RWPE1 (cell line): ENCODE measurements around the gene TUBA8.
"Not testable (repeated sequence)": the region's sequence is repeated elsewhere in the genome, so short reads cannot be mapped to it uniquely, and the experiment has no call there.

ENCODE experiments used
- CTCF ChIA-PET: fragments of 350-600 bp; sonication (Branson Sonifier 250); formaldehyde crosslinking; extraction: SDS; loops from one replicate; lab custom pipeline; 2021; lab: Yijun Ruan, JAX
- POLR2A ChIA-PET: fragments of 400-600 bp; formaldehyde crosslinking; extraction: SDS; loops from one replicate; lab custom pipeline; 2020; ENCODE audit warnings: antibody characterized with exemption; ENCODE audit not compliant: low non-redundant PET; lab: Yijun Ruan, JAX
- DNase-seq: peaks from one replicate; pipeline ENCODE4 v3.0.0; 2012; ENCODE audit warnings: low spot score
- H3K27ac ChIP-seq: fragments of 450-650 bp; 2 replicates; pipeline ENCODE4 v1.5.1; 2017
- TF ChIP-seq, protein P1 (sequence below): fragments of 450-650 bp; conservative IDR thresholded peaks from 2 replicates; pipeline ENCODE4 v1.5.1; 2017; ENCODE audit warnings: low read depth, mild to moderate bottlenecking

The TUBA8 gene

DNA sequence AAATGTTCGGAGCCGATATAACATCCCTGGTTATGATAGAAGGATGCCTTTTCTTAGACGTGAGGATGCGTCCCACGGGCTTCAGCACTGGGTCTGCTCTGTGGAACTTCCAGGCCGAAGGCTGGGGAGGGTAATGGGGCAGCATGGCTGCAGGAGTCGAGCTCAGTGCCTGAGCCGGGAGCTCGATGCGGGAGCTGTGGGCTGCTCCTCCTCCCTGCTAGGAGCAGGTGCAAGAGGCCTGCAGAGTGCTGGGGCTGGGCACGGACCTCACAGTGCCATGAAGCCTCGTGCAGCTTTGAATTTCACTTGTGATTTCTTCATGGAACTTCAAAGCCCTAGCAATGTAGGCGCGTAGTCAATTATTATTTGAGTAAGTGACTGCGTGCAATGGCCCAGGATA is 6.0 kb downstream of the TUBA8 start:
- CTCF ChIA-PET, result no interaction called here
- DNase-seq, result no peak
- H3K27ac ChIP-seq, result no peak overlapping the region
- TF ChIP-seq, protein P1, sequence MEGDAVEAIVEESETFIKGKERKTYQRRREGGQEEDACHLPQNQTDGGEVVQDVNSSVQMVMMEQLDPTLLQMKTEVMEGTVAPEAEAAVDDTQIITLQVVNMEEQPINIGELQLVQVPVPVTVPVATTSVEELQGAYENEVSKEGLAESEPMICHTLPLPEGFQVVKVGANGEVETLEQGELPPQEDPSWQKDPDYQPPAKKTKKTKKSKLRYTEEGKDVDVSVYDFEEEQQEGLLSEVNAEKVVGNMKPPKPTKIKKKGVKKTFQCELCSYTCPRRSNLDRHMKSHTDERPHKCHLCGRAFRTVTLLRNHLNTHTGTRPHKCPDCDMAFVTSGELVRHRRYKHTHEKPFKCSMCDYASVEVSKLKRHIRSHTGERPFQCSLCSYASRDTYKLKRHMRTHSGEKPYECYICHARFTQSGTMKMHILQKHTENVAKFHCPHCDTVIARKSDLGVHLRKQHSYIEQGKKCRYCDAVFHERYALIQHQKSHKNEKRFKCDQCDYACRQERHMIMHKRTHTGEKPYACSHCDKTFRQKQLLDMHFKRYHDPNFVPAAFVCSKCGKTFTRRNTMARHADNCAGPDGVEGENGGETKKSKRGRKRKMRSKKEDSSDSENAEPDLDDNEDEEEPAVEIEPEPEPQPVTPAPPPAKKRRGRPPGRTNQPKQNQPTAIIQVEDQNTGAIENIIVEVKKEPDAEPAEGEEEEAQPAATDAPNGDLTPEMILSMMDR, result no peak
- POLR2A ChIA-PET, result no interaction called here

DNA sequence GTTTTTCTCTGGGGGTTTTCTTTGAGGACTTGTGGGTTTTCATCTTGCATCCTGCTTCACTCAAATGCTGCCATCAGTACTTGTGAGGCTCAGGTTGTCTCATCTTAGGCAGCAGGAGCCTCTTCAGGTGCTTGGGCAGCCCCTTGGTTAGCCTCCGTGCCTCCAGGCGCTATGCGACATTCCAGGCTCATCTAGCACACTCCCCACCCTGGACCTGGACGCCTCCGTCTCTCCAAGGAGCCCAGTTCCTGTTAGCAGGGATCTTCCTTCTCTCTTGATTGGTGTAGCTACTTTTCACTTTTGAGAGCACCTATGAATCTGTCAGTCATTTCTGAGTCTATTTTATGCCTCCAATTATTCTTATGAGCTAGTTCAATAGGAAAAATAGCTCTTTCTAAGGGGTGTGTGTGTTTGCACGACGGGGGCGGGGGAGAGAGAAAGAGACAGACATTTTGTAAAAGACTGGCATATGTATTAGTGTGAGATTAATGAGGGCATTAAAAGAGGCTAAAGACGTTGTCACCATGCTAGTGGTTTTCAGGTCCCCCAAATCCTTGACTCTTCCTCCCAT is 7.8 kb downstream of the TUBA8 start:
- no peak overlapping the region for H3K27ac ChIP-seq
- POLR2A ChIA-PET, result no interaction called here
- no peak for DNase-seq
- TF ChIP-seq, protein P1, result no peak
- CTCF ChIA-PET, result interaction anchor here (0.6 kb wide), 1 partner anchor 13 kb away, joined by 3 read pairs; no protein-coding TSS in a partner anchor

GRCh38 chr22:18119409-18120110 is 9.0 kb downstream of the TUBA8 start:
- DNase-seq, result no peak
- POLR2A ChIA-PET, result no interaction called here
- CTCF ChIA-PET, result no interaction called here
- TF ChIP-seq, protein P1, result no peak
- no peak overlapping the region for H3K27ac ChIP-seq

DNA sequence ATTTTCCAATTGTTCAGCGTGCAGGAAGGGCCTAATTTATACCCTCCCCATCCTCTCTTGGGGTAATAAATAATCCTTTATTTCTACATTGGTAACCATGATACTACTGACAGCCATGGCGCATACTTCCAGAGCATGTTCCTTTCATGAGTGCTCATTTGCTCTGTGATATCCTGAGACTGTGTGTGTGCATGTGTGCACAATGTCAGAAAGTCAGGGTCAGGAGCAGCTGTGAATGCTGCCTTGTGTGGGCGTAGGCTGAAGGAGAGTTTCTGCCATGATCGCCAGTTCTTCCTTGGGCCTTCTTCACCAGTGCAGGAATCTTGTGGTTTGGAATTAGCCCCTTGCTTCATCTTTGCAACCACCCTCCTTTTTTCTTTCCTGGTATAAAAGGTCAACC is 10.2 kb downstream of the TUBA8 start:
- ChIA-PET POLR2A (no interaction called here), CTCF (no interaction called here)
- TF ChIP-seq, protein P1, result no peak
- no peak overlapping the region for H3K27ac ChIP-seq
- no peak for DNase-seq

DNA sequence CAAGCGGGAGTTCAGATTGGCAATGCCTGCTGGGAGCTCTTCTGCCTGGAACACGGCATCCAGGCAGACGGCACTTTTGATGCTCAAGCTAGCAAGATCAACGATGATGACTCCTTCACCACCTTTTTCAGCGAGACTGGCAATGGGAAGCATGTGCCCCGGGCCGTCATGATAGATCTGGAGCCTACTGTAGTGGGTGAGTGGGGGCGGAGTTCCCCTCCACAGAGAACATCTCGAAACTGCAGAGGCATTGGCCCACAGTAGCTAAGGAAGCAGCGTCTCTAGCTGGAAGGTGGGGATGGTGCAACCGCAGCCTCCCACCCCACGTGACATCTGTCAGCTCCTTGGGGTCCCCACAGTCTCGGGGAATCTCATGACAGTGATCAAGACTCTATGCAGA is 10.9 kb downstream of the TUBA8 start:
- CTCF ChIA-PET, result interaction anchor here (0.6 kb wide), 1 partner anchor 28 kb away, joined by 4 read pairs; no protein-coding TSS in a partner anchor

DNA sequence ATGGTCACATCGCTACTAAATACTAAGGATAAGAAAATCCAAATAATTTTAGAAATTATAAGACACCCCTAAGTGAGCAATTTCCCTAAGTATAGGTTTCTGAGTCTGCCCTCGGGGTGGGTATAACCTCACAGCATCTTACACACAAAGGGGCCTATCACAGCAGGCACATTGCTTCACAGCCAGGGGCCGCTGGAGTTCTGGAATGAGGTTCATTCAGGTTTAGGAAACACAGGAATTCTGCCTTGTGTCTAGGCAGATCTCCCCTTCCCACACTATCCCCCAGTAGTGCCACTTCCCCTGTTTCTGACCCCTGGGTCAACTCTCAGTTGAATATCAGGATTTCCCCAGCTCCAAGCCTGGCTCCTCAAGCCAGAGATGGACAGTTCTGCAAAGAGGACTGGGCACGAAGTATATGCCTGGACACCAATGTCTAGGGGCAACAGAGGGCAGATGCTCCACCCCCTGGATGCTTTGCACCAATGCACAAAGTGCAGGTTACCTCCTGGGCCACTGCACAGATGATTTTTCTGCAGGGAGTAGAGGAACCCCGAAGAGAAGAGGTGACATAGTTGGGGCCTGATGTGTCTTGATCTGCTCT is 11.4 kb downstream of the TUBA8 start:
- DNase-seq, result no peak
- ChIA-PET CTCF (no interaction called here), POLR2A (no interaction called here)
- TF ChIP-seq, protein P1, result no peak
- no peak overlapping the region for H3K27ac ChIP-seq

More for the DNA sequence above, 10.9 kb downstream of the TUBA8 start:
- POLR2A ChIA-PET, result no interaction called here
- H3K27ac ChIP-seq, result no peak overlapping the region
- DNase-seq, result no peak
- TF ChIP-seq, protein P1, result no peak

DNA sequence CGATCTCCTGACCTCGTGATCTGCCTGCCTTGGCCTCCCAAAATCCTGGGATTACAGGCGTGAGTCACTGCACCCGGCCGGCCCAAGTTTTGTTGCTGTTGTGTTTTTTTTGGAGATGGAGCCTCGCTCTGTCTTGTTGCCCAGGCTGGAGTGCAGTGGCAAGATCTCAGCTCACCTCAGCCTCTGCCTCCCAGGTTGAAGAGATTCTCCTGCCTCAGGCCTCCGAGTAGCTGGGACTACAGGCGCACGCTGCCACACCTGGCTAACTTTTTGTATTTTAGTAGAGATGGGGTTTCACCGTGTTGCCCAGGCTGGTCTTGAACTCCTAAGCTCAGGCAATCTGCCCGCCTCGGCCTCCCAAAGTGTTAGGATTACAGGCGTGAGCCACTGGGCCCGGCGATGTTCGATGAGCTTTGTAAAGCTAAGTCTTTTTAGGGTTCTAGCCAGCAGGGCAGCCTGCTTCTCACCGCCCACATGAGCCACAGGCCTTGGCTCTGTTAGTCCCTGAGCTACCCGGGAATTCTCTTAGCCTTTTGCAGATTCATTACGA is 12.9 kb downstream of the TUBA8 start:
- CTCF ChIA-PET, DNase-seq, H3K27ac ChIP-seq: not testable (repeated sequence)
- POLR2A ChIA-PET, result interaction anchor here (0.9 kb wide), 1 partner anchor 17 kb away, joined by 3 read pairs; no protein-coding TSS in a partner anchor
